GM12864 (cell line): Measurements from ENCODE around the gene TOX3.

Experiments used
- DNase-seq: peaks from one replicate; pipeline ENCODE4 v3.0.0-alpha.2; 2011; ENCODE audit warnings: low read depth
- H3K4me3 ChIP-seq: 2 replicates; pipeline ENCODE4 v1.5.1; 2011; ENCODE audit warnings: mild to moderate bottlenecking, low read depth, low read length, control low read depth
- CTCF ChIP-seq: IDR thresholded peaks from 2 replicates; pipeline ENCODE4 v1.5.1; 2011; ENCODE audit warnings: low read depth, mild to moderate bottlenecking, moderate library complexity, low read length, control low read depth, inconsistent platforms; ENCODE audit errors: missing control alignments

The TOX3 gene

DNA sequence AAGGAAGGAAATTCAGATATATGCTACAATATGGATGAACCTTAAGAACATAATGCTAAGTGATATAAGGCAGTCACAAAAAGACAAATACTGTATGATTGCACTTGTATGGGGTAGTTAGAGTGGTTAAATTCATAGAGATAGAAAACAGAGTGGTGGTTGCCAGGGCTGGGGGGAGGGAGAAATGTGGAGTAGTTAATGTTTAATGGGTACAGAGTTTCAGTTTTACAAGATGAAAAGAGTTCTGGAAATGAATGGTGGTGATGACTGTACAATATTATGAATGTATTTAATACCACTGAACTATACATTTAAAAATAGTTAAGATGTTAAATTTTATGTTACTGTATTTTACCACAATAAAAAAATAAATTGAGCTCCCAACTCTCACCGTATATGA is 157.9 kb downstream of the TOX3 start:
- TF ChIP-seq CTCF = no peak
- H3K4me3 ChIP-seq = no peak overlapping the region
- no peak for DNase-seq
